ENCODE data around the gene PPP1R27.
A peak's percentile ranks its signal among the peaks of the same experiment; 100 is the strongest.

The PPP1R27 gene

DNA sequence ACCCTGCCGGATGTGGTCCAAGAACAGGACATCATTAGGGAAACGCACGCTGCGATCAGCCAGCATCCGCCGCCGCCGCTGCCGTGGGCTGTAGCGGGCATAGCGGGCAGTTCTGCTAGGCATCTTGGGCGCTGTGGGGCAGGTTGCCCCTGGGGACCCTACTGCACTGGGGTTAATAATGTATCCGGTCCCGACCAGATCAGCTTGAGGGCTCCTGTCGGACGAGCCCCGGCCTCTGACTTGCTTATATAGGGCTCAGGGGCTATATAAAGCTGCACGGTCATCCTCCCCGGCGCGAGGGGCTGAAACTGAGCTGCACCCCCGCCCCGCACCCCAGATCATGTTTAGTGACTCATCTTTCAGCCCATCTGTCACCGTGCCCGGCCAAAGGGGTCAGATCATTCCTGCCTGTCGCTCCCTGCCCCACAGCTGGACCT, at the start of gene PPP1R27:
PPP1R27 (minus strand) TSS at position 220 of the 437 bp plus-strand sequence; CDS start at position 123, 97 bp downstream.
- peak within 1 kb of the TSS; percentile 70 for H2AFZ ChIP-seq (ENCODE audit: low read length, unreplicated experiment)
- H3K27ac ChIP-seq (ENCODE audit: low read depth, low read length), result peak within 1 kb of the TSS; percentile 91
- H3K4me1 ChIP-seq (ENCODE audit: control insufficient read depth, insufficient read depth, low read length, unreplicated experiment), result peaks cover 11% of the 10 kb centered on the region
- H3K79me2 ChIP-seq (ENCODE audit: control insufficient read depth, insufficient read depth, low read length, unreplicated experiment), result peaks cover 6% of the 10 kb centered on the region
- no peaks in the 10 kb centered on the region for H3K27me3 ChIP-seq (ENCODE audit: insufficient read depth, low read length)
- peak within 1 kb of the TSS; percentile 98 for H3K4me3 ChIP-seq (ENCODE audit: low read depth, low read length)
- no peaks in the 10 kb centered on the region for H3K36me3 ChIP-seq (ENCODE audit: insufficient read depth, low read length)

GRCh38 chr17:81884520-81884919, 49.7 kb upstream of the PPP1R27 start:
- H3K27ac ChIP-seq (ENCODE audit: low read depth, low read length), result no peak overlapping the region
- H3K79me2 ChIP-seq (ENCODE audit: control insufficient read depth, insufficient read depth, low read length, unreplicated experiment), result peaks cover 32% of the 10 kb centered on the region
- peaks cover 20% of the 10 kb centered on the region for H3K4me1 ChIP-seq (ENCODE audit: control insufficient read depth, insufficient read depth, low read length, unreplicated experiment)
- peaks cover 18% of the 10 kb centered on the region for H3K36me3 ChIP-seq (ENCODE audit: insufficient read depth, low read length)
- no peak overlapping the region for H2AFZ ChIP-seq (ENCODE audit: low read length, unreplicated experiment)
- no peaks in the 10 kb centered on the region for H3K27me3 ChIP-seq (ENCODE audit: insufficient read depth, low read length)
- H3K4me3 ChIP-seq (ENCODE audit: low read depth, low read length), result no peak overlapping the region

DNA sequence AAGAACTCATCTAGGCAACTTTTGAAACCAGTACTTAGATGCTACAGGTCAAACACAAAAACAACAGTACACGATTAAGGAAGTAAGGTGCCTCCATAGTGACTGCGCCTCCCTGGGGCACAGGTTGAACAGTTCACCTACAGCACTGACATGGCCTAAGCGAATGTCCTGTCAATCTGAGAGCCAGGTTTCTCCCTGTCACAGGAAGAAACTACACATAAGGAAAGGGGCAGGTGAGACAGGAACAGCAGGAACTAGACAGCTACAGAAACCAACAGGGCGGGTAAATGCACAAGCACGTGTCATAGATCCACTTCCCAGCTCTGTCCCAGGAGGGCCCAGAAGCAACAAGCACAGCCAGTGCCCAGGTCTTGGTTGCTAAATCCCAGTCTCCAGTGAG, 44.3 kb upstream of the PPP1R27 start:
- Histone ChIP-seq H2AFZ (ENCODE audit: low read length, unreplicated experiment) (no peak overlapping the region), H3K36me3 (ENCODE audit: insufficient read depth, low read length) (peaks cover 11% of the 10 kb centered on the region), H3K79me2 (ENCODE audit: control insufficient read depth, insufficient read depth, low read length, unreplicated experiment) (peaks cover 5% of the 10 kb centered on the region), H3K4me3 (ENCODE audit: low read depth, low read length) (no peak overlapping the region), H3K27me3 (ENCODE audit: insufficient read depth, low read length) (no peaks in the 10 kb centered on the region), H3K4me1 (ENCODE audit: control insufficient read depth, insufficient read depth, low read length, unreplicated experiment) (peaks cover 6% of the 10 kb centered on the region), H3K27ac (ENCODE audit: low read depth, low read length) (no peak overlapping the region)

DNA sequence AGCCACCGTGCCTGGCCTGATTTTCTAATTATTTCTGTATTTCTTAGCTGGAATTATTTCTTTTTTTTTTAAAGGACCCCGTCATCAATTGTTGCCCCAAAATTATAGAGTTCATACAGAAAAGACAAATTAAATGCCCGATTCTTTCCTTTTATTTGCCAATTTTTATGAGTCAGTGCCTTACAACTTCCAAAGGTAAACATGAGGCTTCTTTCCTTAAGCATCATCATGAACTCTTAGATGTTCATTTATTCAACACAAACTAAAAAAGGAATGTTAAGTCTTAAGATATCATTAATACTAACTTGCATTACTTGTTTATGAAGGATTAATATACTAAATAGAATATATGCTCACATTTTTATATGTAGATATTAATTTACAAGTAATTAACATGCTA, 43.4 kb upstream of the PPP1R27 start:
- Histone ChIP-seq H3K79me2 (ENCODE audit: control insufficient read depth, insufficient read depth, low read length, unreplicated experiment) (peaks cover 5% of the 10 kb centered on the region), H3K4me1 (ENCODE audit: control insufficient read depth, insufficient read depth, low read length, unreplicated experiment) (peaks cover 6% of the 10 kb centered on the region), H3K27ac (ENCODE audit: low read depth, low read length) (no peak overlapping the region), H3K4me3 (ENCODE audit: low read depth, low read length) (no peak overlapping the region), H3K27me3 (ENCODE audit: insufficient read depth, low read length) (no peaks in the 10 kb centered on the region), H2AFZ (ENCODE audit: low read length, unreplicated experiment) (no peak overlapping the region), H3K36me3 (ENCODE audit: insufficient read depth, low read length) (peaks cover 11% of the 10 kb centered on the region)

GRCh38 chr17:81877569-81877968, 42.7 kb upstream of the PPP1R27 start:
- Histone ChIP-seq H3K27ac (ENCODE audit: low read depth, low read length) (no peak overlapping the region), H3K79me2 (ENCODE audit: control insufficient read depth, insufficient read depth, low read length, unreplicated experiment) (peaks cover 7% of the 10 kb centered on the region), H3K36me3 (ENCODE audit: insufficient read depth, low read length) (peaks cover 11% of the 10 kb centered on the region)

DNA sequence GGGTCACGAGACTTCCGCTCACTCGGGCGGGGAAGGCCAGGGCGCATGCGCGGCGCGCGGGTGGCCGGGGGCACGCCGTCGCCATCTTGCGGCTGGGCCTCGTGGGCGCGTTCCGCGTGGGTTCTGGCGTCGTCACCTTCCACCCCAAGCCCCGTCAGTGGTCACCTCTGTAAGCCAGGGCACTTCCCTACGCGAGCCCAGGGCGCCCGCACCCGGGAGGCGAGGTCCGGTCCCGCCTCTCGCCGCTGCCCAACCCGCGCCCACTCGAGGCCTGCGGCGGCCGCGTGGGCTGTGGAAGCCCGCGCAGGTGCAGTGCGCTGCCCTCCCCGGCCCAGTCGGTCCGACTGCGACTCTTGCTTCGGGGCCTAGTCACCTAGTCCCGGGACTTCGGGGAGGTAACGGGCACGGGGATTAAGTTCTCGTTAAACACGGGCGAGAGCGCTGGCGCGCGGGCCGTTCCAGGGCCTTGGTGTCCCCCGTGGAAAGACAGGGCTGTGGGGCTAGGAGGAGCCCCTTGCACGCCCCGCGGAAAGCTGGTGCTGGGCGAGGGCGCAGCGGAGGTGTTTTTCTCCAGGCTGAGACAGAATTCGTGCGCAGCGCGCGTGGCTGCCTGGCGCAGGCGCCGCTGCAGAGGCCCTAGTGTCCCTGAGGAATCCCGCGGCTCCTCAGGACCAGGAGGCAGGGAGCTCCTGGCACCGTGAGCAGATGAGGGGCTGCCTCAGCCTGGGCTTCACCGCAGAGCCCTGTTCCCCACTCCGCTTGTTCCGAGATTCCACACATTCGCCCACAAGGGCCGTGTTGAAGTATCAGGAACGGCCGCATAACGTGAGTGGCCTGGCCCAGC, 36.8 kb upstream of the PPP1R27 start:
- Histone ChIP-seq H3K36me3 (ENCODE audit: insufficient read depth, low read length) (no peaks in the 10 kb centered on the region), H3K4me3 (ENCODE audit: low read depth, low read length) (peak overlapping the region; percentile 97), H3K27me3 (ENCODE audit: insufficient read depth, low read length) (no peaks in the 10 kb centered on the region), H2AFZ (ENCODE audit: low read length, unreplicated experiment) (peak overlapping the region; percentile 93), H3K79me2 (ENCODE audit: control insufficient read depth, insufficient read depth, low read length, unreplicated experiment) (peaks cover 30% of the 10 kb centered on the region), H3K4me1 (ENCODE audit: control insufficient read depth, insufficient read depth, low read length, unreplicated experiment) (peaks cover 29% of the 10 kb centered on the region), H3K27ac (ENCODE audit: low read depth, low read length) (peak overlapping the region; percentile 97)

More at GRCh38 chr17:81877569-81877968, 42.7 kb upstream of the PPP1R27 start:
- Histone ChIP-seq H2AFZ (ENCODE audit: low read length, unreplicated experiment) (no peak overlapping the region), H3K4me3 (ENCODE audit: low read depth, low read length) (no peak overlapping the region), H3K27me3 (ENCODE audit: insufficient read depth, low read length) (no peaks in the 10 kb centered on the region), H3K4me1 (ENCODE audit: control insufficient read depth, insufficient read depth, low read length, unreplicated experiment) (peaks cover 9% of the 10 kb centered on the region)

DNA sequence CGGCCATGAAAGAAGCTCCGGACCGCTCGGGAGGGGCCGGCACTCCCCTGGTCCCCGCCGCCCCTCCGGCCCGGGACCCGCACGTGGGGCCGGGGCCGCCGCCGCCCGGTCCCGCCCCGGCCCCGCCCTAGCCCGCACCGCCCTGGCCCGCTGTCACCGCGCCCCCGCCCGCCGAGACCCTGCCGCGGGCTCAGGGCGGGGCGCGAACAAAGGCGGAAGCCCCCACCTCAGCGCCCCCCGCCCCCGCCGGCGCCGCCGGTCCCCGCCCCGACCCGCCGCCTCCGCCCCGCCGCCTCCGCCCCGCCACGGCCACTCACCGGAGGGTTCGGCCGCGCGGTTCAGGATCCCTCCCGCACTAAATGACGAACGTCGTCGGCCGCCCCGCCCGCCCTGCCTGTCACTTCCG, 36.1 kb upstream of the PPP1R27 start, which contains the start of gene ARHGDIA:
ARHGDIA (minus strand) TSS at position 357 of the 406 bp plus-strand sequence. CDS start 1,407 bp downstream, outside the sequence.
- Histone ChIP-seq H3K4me3 (ENCODE audit: low read depth, low read length) (peak within 1 kb of the TSS; percentile 97), H3K27ac (ENCODE audit: low read depth, low read length) (peak within 1 kb of the TSS; percentile 97), H3K79me2 (ENCODE audit: control insufficient read depth, insufficient read depth, low read length, unreplicated experiment) (peaks cover 30% of the 10 kb centered on the region), H2AFZ (ENCODE audit: low read length, unreplicated experiment) (peak within 1 kb of the TSS; percentile 93), H3K36me3 (ENCODE audit: insufficient read depth, low read length) (no peaks in the 10 kb centered on the region), H3K27me3 (ENCODE audit: insufficient read depth, low read length) (no peaks in the 10 kb centered on the region), H3K4me1 (ENCODE audit: control insufficient read depth, insufficient read depth, low read length, unreplicated experiment) (peaks cover 29% of the 10 kb centered on the region)

DNA sequence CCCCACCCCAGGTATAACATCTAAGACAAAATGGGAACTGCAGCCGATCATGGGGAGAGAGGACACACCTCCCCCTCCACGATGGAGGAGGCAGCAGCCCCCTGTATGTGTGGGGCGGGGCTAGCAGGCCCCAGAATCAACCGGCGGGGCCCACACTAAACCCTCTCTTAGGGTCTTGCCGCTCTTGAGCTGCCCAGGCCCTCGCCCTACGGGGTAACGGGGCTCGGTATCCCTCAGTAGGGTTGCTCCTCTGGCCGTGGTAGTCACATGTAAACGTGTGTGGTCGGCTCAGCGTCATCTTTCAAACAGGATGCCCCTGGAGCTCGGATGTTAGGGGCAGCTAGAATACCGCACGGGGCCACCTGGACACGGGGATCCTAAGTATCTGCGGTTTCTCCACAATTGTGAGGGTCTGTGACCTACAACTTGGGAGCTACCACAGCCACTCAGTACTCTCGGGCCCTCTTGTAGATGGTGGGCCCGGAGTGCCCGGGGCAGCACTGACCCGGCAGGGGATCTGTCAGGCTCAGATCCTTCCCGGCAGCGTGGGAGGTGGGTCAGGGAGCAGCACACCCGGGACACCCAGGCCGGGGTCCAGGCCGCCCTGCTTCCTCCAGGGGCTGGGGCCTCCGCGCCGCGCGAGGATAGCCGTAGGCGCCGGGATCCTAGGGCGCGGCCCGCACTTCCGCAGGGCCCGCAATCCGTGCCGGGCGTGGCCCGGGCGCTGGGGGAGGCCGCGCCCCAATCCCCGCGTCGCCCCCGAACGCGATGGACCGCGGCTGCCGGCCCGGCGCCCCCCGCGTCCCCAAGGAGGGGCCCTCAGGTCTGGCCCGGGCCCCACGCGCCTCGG, 35.5 kb upstream of the PPP1R27 start:
- Histone ChIP-seq H3K79me2 (ENCODE audit: control insufficient read depth, insufficient read depth, low read length, unreplicated experiment) (peaks cover 30% of the 10 kb centered on the region), H3K36me3 (ENCODE audit: insufficient read depth, low read length) (no peaks in the 10 kb centered on the region), H3K27ac (ENCODE audit: low read depth, low read length) (peak overlapping the region; percentile 97), H3K4me1 (ENCODE audit: control insufficient read depth, insufficient read depth, low read length, unreplicated experiment) (peaks cover 29% of the 10 kb centered on the region), H3K27me3 (ENCODE audit: insufficient read depth, low read length) (no peaks in the 10 kb centered on the region), H2AFZ (ENCODE audit: low read length, unreplicated experiment) (no peak overlapping the region), H3K4me3 (ENCODE audit: low read depth, low read length) (peak overlapping the region; percentile 96)

DNA sequence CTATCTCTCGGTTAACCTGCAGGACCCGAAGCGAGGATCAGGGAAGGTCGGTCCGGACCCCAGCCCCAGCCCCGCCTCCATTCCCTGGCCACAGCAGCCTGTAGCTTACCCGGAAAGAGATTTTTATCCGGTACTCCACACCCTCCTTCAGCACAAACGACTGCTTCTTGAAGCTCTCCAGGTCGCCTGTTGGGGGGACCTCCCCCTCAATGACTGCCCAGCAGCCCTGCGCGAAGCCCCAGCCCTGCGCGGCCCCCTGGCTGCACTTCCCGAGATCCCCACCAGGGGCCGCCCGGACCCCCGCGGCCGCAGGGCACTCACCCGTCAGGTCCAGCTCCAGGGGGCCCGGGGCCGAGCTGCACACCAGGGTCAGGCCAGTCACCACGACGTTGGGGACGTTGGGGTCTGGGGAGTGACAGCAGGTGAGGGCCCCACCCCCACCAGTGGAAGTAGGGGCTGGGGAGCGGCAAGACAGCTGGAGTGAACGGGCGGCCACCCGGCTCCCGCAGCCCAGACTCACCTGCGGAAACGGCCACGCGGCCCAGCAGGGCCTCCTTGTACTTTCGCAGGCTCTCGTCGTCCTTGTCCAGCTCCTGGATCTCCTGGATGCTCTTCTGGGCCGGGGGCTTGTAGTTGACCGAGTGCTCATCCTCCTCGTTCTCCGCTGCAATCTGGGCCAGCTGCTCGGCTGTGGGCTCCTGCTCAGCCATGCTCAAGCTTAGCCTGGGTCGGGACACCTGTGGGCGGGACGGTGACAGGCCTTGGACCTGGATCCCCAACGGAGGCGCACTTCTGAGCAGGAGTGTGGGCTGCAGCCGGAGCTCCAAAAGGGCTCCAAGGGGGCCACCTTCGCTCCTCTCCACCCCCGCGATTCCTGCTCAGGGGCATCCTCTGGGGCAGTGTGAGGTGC, 34.6 kb upstream of the PPP1R27 start:
- Histone ChIP-seq H3K4me1 (ENCODE audit: control insufficient read depth, insufficient read depth, low read length, unreplicated experiment) (peaks cover 29% of the 10 kb centered on the region), H2AFZ (ENCODE audit: low read length, unreplicated experiment) (no peak overlapping the region), H3K27me3 (ENCODE audit: insufficient read depth, low read length) (no peaks in the 10 kb centered on the region), H3K4me3 (ENCODE audit: low read depth, low read length) (peak overlapping the region; percentile 96), H3K79me2 (ENCODE audit: control insufficient read depth, insufficient read depth, low read length, unreplicated experiment) (peaks cover 31% of the 10 kb centered on the region), H3K27ac (ENCODE audit: low read depth, low read length) (peak overlapping the region; percentile 97), H3K36me3 (ENCODE audit: insufficient read depth, low read length) (no peaks in the 10 kb centered on the region)

Data from ACC112 (cell line).